BE2C (cell line): Measurements from ENCODE around the gene FAM114A1.

ENCODE experiments used
- DNase-seq: peaks from one replicate; pipeline ENCODE4 v3.0.0-alpha.2; 2020
- H3K27me3 ChIP-seq: fragments of 250-450 bp; sonication (Bioruptor Pico); 2 replicates; pipeline ENCODE4 v1.5.1; 2020; ENCODE audit warnings: mild to moderate bottlenecking
- H3K36me3 ChIP-seq: fragments of 250-450 bp; sonication (Bioruptor Pico); 2 replicates; pipeline ENCODE4 v1.5.1; 2020; ENCODE audit warnings: mild to moderate bottlenecking
- H3K4me1 ChIP-seq: fragments of 250-450 bp; sonication (Bioruptor Pico); 2 replicates; pipeline ENCODE4 v1.5.1; 2020
- H3K4me3 ChIP-seq: 2 replicates; pipeline ENCODE4 v1.5.1; 2011; ENCODE audit warnings: low read depth, low read length
- H3K9me3 ChIP-seq: fragments of 250-450 bp; sonication (Bioruptor Pico); 2 replicates; pipeline ENCODE4 v1.5.1; 2020
- CTCF ChIP-seq: IDR thresholded peaks from 2 replicates; pipeline ENCODE4 v1.5.1; 2012; ENCODE audit warnings: mild to moderate bottlenecking, low read depth, low read length

The FAM114A1 gene

DNA sequence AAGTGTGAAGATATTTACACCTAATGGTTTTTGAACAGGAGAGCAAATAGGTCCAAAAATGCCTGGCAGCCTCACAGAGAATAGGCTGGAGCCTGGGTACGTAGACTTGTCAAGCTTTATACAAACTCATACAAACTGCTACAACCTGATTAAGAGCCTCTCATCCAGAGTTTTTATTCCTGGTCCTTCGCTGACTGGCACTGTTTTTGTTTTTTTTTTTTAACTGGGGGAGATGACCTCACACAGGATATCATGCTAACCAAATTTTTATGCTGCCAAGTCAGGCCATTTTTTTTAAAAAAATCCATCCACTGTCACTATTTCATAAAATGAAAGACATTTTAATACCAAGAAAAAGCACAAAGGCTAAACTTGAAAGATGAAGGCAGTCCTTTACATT is 1.9 kb downstream of the FAM114A1 start:
- Histone ChIP-seq H3K36me3 (no peaks in the 10 kb centered on the region), H3K4me3 (no peak overlapping the region), H3K9me3 (no peaks in the 10 kb centered on the region), H3K27me3 (no peaks in the 10 kb centered on the region), H3K4me1 (no peaks in the 10 kb centered on the region; the same call in 1 of the 2 replicates)
- DNase-seq: no peak
- no peak for TF ChIP-seq CTCF

GRCh38 chr4:38870098-38870808 is 2.6 kb downstream of the FAM114A1 start:
- no peak overlapping the region for H3K4me3 ChIP-seq
- no peaks in the 10 kb centered on the region for H3K9me3 ChIP-seq
- no peaks in the 10 kb centered on the region; the same call in 1 of the 2 replicates for H3K4me1 ChIP-seq
- no peak for TF ChIP-seq CTCF
- no peaks in the 10 kb centered on the region for H3K36me3 ChIP-seq
- DNase-seq: no peak
- no peaks in the 10 kb centered on the region for H3K27me3 ChIP-seq

DNA sequence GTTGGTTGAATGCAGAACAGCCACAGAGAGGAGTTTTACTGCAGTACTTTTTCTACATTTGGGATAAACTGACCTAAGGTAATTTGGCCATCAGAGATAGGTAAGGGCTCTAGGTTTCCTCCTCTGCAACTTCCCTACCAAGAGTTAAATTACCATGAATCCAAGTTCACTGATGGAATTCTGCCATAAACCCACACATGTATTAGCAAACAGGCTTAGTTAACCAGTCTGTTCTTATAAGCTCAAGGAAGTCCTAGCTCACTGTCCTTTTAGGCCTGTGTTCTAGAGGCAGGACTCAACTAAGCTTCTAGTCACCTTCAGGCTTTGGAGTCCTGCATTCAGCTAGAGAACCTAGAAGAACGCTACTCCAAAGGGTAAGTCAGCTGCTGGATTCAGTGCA is 4.0 kb downstream of the FAM114A1 start:
- no peaks in the 10 kb centered on the region; the same call in 1 of the 2 replicates for H3K4me1 ChIP-seq
- no peaks in the 10 kb centered on the region for H3K9me3 ChIP-seq
- no peaks in the 10 kb centered on the region for H3K27me3 ChIP-seq
- TF ChIP-seq CTCF: no peak
- DNase-seq: no peak
- H3K36me3 ChIP-seq: no peaks in the 10 kb centered on the region
- H3K4me3 ChIP-seq: no peak overlapping the region

- TF ChIP-seq CTCF: no peak
- H3K4me3 ChIP-seq: no peak overlapping the region
- DNase-seq: no peak
- no peaks in the 10 kb centered on the region for H3K27me3 ChIP-seq
- no peaks in the 10 kb centered on the region for H3K9me3 ChIP-seq
- no peaks in the 10 kb centered on the region for H3K36me3 ChIP-seq
- no peaks in the 10 kb centered on the region for H3K4me1 ChIP-seq
Observed at GRCh38 chr4:38872620-38873019, 5.0 kb downstream of the FAM114A1 start.

DNA sequence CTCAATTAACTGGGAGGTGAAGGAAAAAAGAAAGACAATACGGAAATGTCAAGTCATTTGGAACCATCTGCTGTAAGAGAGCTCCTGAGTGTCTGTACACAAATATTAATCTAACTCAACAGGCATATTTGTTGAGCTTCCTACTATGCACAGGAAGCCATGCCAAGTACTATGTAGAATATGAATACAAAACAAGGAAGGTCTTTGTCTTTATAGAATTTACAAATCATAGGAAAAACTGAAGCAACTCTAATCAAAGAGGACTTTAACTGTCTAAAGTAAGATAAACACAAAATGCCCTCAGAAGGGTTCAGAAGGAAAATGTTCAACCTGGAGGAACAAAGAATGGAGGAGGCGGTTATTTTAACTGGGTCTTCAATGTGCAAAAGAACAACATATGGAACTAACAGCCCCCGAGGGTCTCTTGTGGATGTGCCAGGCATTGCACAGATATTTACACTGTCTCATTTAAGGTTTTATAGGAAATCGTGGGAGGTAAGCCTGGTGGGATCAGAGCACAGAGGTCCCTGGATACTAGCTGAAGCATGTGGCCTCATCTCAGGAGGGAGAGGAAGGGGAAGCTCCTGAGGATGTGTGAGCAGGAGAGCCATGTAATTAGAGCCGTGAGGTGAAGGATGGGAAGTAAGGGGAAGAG is 5.8 kb downstream of the FAM114A1 start:
- TF ChIP-seq CTCF: peak; percentile 28
- Histone ChIP-seq H3K4me1 (no peaks in the 10 kb centered on the region), H3K36me3 (no peaks in the 10 kb centered on the region), H3K4me3 (no peak overlapping the region), H3K27me3 (no peaks in the 10 kb centered on the region), H3K9me3 (no peaks in the 10 kb centered on the region)
- no peak for DNase-seq

DNA sequence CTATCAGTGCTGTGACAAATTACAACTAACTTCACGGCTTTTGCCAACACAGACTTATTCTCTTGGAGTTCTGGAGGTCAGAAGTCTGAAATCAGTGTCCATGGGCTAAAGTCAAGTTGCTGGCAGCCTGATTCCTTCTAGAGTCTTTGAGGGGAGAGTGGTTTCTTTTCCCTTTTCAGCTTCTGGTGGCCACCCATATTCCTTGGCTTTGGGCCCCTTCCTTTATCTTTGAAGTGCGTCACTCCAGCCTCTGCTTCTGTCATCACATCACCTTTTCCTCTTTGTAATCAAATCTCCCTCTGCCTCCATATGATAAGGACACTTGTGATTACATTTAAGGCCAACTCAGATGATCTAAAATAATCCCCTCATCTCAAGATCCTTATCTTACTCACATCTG is 9.0 kb downstream of the FAM114A1 start:
- H3K36me3 ChIP-seq: no peaks in the 10 kb centered on the region
- no peaks in the 10 kb centered on the region for H3K9me3 ChIP-seq
- H3K27me3 ChIP-seq: no peaks in the 10 kb centered on the region
- no peak overlapping the region for H3K4me3 ChIP-seq
- no peak for DNase-seq
- H3K4me1 ChIP-seq: no peaks in the 10 kb centered on the region
- TF ChIP-seq CTCF: no peak
